IMR-90 (cell line): ENCODE results near the gene SLC6A3. TPM values are rescaled to one million over a fixed set of nuclear protein-coding genes. Genes with fewer than 3 reads are reported as not detected.
A peak's percentile ranks its signal among the peaks of the same experiment; 100 is the strongest.

ENCODE experiments used
- ATAC-seq: fragments of 200-7000 bp; cut with Tn5 transposase; 2 replicates; pipeline ENCODE4 v1.9.1; 2020; ENCODE audit warnings: low read depth, mild to moderate bottlenecking, moderate library complexity
- BruUV-seq: library from RNA; stranded (reverse); fragments of 400-500 nt; replicated peaks from 2 replicates; lab custom pipeline; 2021; lab: Mats Ljungman, UMichigan
- CTCF ChIA-PET: fragments of 300-600 bp; formaldehyde crosslinking; extraction: SDS; loops from one replicate; lab custom pipeline; 2021; ENCODE audit warnings: antibody characterized with exemption; lab: Yijun Ruan, JAX
- POLR2A ChIA-PET: fragments of 300-600 bp; sonication (Branson Sonifier 250); formaldehyde crosslinking; loops from one replicate; lab custom pipeline; 2022; ENCODE audit warnings: antibody characterized with exemption; ENCODE audit not compliant: unreplicated experiment; lab: Charles Lee
- DNase-seq: peaks from one replicate; pipeline ENCODE4 v3.0.0; 2013
- H2AFZ ChIP-seq: replicated peaks from 2 replicates; pipeline ENCODE3; 2013; ENCODE audit warnings: low read length, mild to moderate bottlenecking; ENCODE audit not compliant: poor library complexity
- H2AK5ac ChIP-seq: 2 replicates; pipeline ENCODE4 v1.6.1; 2013; ENCODE audit warnings: low read depth, low read length, inconsistent platforms
- H2AK9ac ChIP-seq: replicated peaks from 2 replicates; pipeline ENCODE3; 2013; ENCODE audit warnings: mild to moderate bottlenecking, low read depth, low read length, moderate library complexity; ENCODE audit not compliant: poor library complexity
- H2BK120ac ChIP-seq: 2 replicates; pipeline ENCODE4 v1.6.1; 2013; ENCODE audit warnings: low read depth, low read length, inconsistent platforms
- H2BK15ac ChIP-seq: 3 replicates; pipeline ENCODE4 v1.6.1; 2013; ENCODE audit warnings: low read depth, low read length, inconsistent platforms
- H2BK20ac ChIP-seq: 2 replicates; pipeline ENCODE4 v1.6.1; 2013; ENCODE audit warnings: low read depth, mild to moderate bottlenecking, inconsistent platforms, low read length, moderate library complexity
- H2BK5ac ChIP-seq: 2 replicates; pipeline ENCODE4 v1.6.1; 2013; ENCODE audit warnings: mild to moderate bottlenecking, low read depth, low read length, inconsistent platforms; ENCODE audit not compliant: poor library complexity, severe bottlenecking
- H3K14ac ChIP-seq: replicated peaks from 2 replicates; pipeline ENCODE4 v1.6.1; 2013; ENCODE audit warnings: low read depth, low read length, inconsistent platforms
- H3K18ac ChIP-seq: 2 replicates; pipeline ENCODE4 v1.6.1; 2013; ENCODE audit warnings: low read depth, low read length, control low read depth
- H3K23ac ChIP-seq: 2 replicates; pipeline ENCODE4 v1.6.1; 2013; ENCODE audit warnings: low read depth, low read length, inconsistent platforms
- H3K27ac ChIP-seq: 2 replicates; pipeline ENCODE4 v1.5.1; 2013; ENCODE audit warnings: mild to moderate bottlenecking, control low read depth, low read length; ENCODE audit not compliant: insufficient read depth
- H3K27me3 ChIP-seq: 2 replicates; pipeline ENCODE4 v1.6.1; 2013; ENCODE audit warnings: low read length; ENCODE audit not compliant: control insufficient read depth, insufficient read depth
- H3K36me3 ChIP-seq: 2 replicates; pipeline ENCODE4 v1.6.1; 2013; ENCODE audit warnings: low read length, mixed read lengths; ENCODE audit not compliant: control insufficient read depth, insufficient read depth
- H3K4ac ChIP-seq: 2 replicates; pipeline ENCODE4 v1.6.1; 2013; ENCODE audit warnings: low read depth, low read length, inconsistent platforms
- H3K4me1 ChIP-seq: 2 replicates; pipeline ENCODE4 v1.6.1; 2013; ENCODE audit warnings: low read length, mixed read lengths; ENCODE audit not compliant: control insufficient read depth, insufficient read depth
- H3K4me2 ChIP-seq: 2 replicates; pipeline ENCODE4 v1.6.1; 2013; ENCODE audit warnings: low read depth, mild to moderate bottlenecking, control low read depth, low read length, moderate library complexity
- H3K4me3 ChIP-seq: 2 replicates; pipeline ENCODE4 v1.5.1; 2013; ENCODE audit warnings: low read depth, mild to moderate bottlenecking, control low read depth, low read length, moderate library complexity; ENCODE audit not compliant: insufficient read depth
- H3K56ac ChIP-seq: 2 replicates; pipeline ENCODE4 v1.6.1; 2013; ENCODE audit warnings: low read length, inconsistent platforms; ENCODE audit not compliant: insufficient read depth; ENCODE audit errors: extremely low read depth
- H3K79me1 ChIP-seq, 2 experiments: 2 replicates each; pipeline ENCODE4 v1.6.1; 2013; ENCODE audit warnings: low read length in 2 of 2, inconsistent platforms in 1 of 2, low read depth in 1 of 2
- H3K9ac ChIP-seq: 2 replicates; pipeline ENCODE4 v1.6.1; 2013; ENCODE audit warnings: low read depth, low read length, control low read depth
- H3K9me1 ChIP-seq: 2 replicates; pipeline ENCODE4 v1.6.1; 2013; ENCODE audit warnings: low read length, inconsistent platforms; ENCODE audit not compliant: insufficient read depth
- H3K9me3 ChIP-seq: 2 replicates; pipeline ENCODE4 v1.6.1; 2013; ENCODE audit warnings: low read length; ENCODE audit not compliant: control insufficient read depth, insufficient read depth
- H4K20me1 ChIP-seq: 2 replicates; pipeline ENCODE4 v1.6.1; 2013; ENCODE audit warnings: low read length, inconsistent platforms; ENCODE audit not compliant: insufficient read depth
- H4K5ac ChIP-seq: 2 replicates; pipeline ENCODE4 v1.6.1; 2013; ENCODE audit warnings: mild to moderate bottlenecking, low read depth, low read length, control low read depth
- H4K8ac ChIP-seq, 2 experiments: 2 replicates each; pipeline ENCODE4 v1.6.1; 2013; ENCODE audit warnings: low read depth in 2 of 2, low read length in 2 of 2, control low read depth in 1 of 2, inconsistent platforms in 1 of 2
- H4K91ac ChIP-seq: 2 replicates; pipeline ENCODE4 v1.6.1; 2013; ENCODE audit warnings: low read depth, low read length, inconsistent platforms; ENCODE audit not compliant: insufficient read depth
- BHLHE40 ChIP-seq: fragments of 150-350 bp; IDR thresholded peaks from 2 replicates; pipeline ENCODE4 v1.6.1; 2016; ENCODE audit warnings: mild to moderate bottlenecking, low read depth, low read length
- CEBPB ChIP-seq: IDR thresholded peaks from 2 replicates; pipeline ENCODE4 v1.6.1; 2012; ENCODE audit warnings: low read depth, low read length, improper control_type of control experiment
- CHD1 ChIP-seq: IDR thresholded peaks from 2 replicates; pipeline ENCODE4 v1.6.1; 2012; ENCODE audit warnings: low read depth, low read length, improper control_type of control experiment
- CTCF ChIP-seq: conservative IDR thresholded peaks from 2 replicates; pipeline ENCODE4 v1.5.1; 2012; ENCODE audit warnings: mild to moderate bottlenecking, low read depth, low read length, improper control_type of control experiment
- ELK1 ChIP-seq: fragments of 150-350 bp; IDR thresholded peaks from 2 replicates; pipeline ENCODE4 v1.6.1; 2016; ENCODE audit warnings: low read depth, mild to moderate bottlenecking, low read length, moderate library complexity, borderline replicate concordance
- FOS ChIP-seq: fragments of 150-350 bp; IDR thresholded peaks from 2 replicates; pipeline ENCODE4 v1.6.1; 2016; ENCODE audit warnings: low read depth, low read length
- MAFK ChIP-seq: IDR thresholded peaks from 2 replicates; pipeline ENCODE4 v1.6.1; 2012; ENCODE audit warnings: low read depth, low read length, improper control_type of control experiment
- MAZ ChIP-seq: IDR thresholded peaks from 2 replicates; pipeline ENCODE4 v1.6.1; 2012; ENCODE audit warnings: low read depth, mild to moderate bottlenecking, low read length, improper control_type of control experiment, moderate library complexity, borderline replicate concordance
- MXI1 ChIP-seq: IDR thresholded peaks from 2 replicates; pipeline ENCODE4 v1.6.1; 2012; ENCODE audit warnings: low read depth, mild to moderate bottlenecking, low read length, moderate library complexity, borderline replicate concordance
- NFE2L2 ChIP-seq: fragments of 150-350 bp; IDR thresholded peaks from 2 replicates; pipeline ENCODE4 v1.6.1; 2016; ENCODE audit warnings: low read depth, mild to moderate bottlenecking, low read length
- POLR2A ChIP-seq: IDR thresholded peaks from 2 replicates; pipeline ENCODE4 v1.6.1; 2012; ENCODE audit warnings: mild to moderate bottlenecking, low read depth, low read length
- RAD21 ChIP-seq: IDR thresholded peaks from 2 replicates; pipeline ENCODE4 v1.6.1; 2012; ENCODE audit warnings: low read length, improper control_type of control experiment
- RCOR1 ChIP-seq: IDR thresholded peaks from 2 replicates; pipeline ENCODE4 v1.6.1; 2012; ENCODE audit warnings: mild to moderate bottlenecking, low read length, improper control_type of control experiment; ENCODE audit not compliant: insufficient replicate concordance
- RFX5 ChIP-seq: IDR thresholded peaks from 2 replicates; pipeline ENCODE4 v1.8.0; 2012; ENCODE audit warnings: low read depth, mild to moderate bottlenecking, low read length, moderate library complexity
- SMC3 ChIP-seq: fragments of 150-350 bp; IDR thresholded peaks from 2 replicates; pipeline ENCODE4 v1.6.1; 2016; ENCODE audit warnings: low read depth, mild to moderate bottlenecking, antibody characterized with exemption, low read length, moderate library complexity
- USF2 ChIP-seq: fragments of 150-350 bp; IDR thresholded peaks from 2 replicates; pipeline ENCODE4 v1.6.1; 2017; ENCODE audit warnings: mild to moderate bottlenecking, antibody characterized with exemption, low read length, low read depth
- WGBS, 2 experiments: methylation state at CpG; one replicate each; pipeline versions ENCODE4 v1.1.5 to v1.1.7; 2013; ENCODE audit warnings: missing lambda C conversion rate in 2 of 2; ENCODE audit not compliant: insufficient read length in 1 of 2; ENCODE audit errors: extremely low coverage in 2 of 2; 5-methylcytosine and 5-hydroxymethylcytosine counted together
- dilution Hi-C: fragments of 300-500 bp; cut with HindIII; formaldehyde crosslinking; loops from one replicate; pipeline ENCODE4 v1.14.3; 2018; ENCODE audit warnings: low sequenced_read_pairs; ENCODE audit not compliant: unreplicated experiment
- in situ Hi-C: fragments of 300-500 bp; cut with MboI; formaldehyde crosslinking; loops from 3 replicates; pipeline ENCODE4 v1.14.3; 2019; ENCODE audit warnings: low sequenced_read_pairs, inconsistent platforms, mixed read lengths
- intact Hi-C: fragments of 100-400 bp; cut with micrococcal nuclease; formaldehyde crosslinking; loops from 2 replicates; pipeline ENCODE4 v1.10.0; 2022
- polyA plus RNA-seq, 3 experiments: library from polyadenylated mRNA; depleted of rRNA; stranded (reverse); fragments of >200 nt; gene quantifications; 2 replicates each; pipeline ENCODE4 v1.2.3, GENCODE V29; 2012; ENCODE audit warnings: low replicate concordance in 1 of 3
- total RNA-seq: library from RNA; depleted of rRNA; stranded (reverse); fragments of >200 nt; gene quantifications from 2 replicates; pipeline ENCODE4 v1.2.3, GENCODE V29; 2012

Gene SLC6A3
- total and polyA plus RNA-seq, 2 of the 4 experiments (the other 2 are of a cell fraction), result not detected

- ChIA-PET POLR2A (no interaction called here), CTCF (no interaction called here)
- DNase-seq (no peak), ATAC-seq (no peak)
- Histone ChIP-seq H2AK9ac (no peak overlapping the region), H4K20me1 (peaks cover 15% of the 10 kb centered on the region), H3K4ac (no peak overlapping the region), H2AK5ac (no peak overlapping the region), H3K4me1 (no peaks in the 10 kb centered on the region), H3K36me3 (peaks cover 79% of the 10 kb centered on the region), H4K91ac (no peak overlapping the region), H3K79me1 (peaks cover 4 to 10% of the 10 kb centered on the region in 2 experiments; a peak in 1 of 4 replicates), H2AFZ (no peak overlapping the region), H2BK5ac (no peak overlapping the region), H2BK120ac (no peak overlapping the region), H3K27me3 (no peaks in the 10 kb centered on the region), H3K9me3 (no peaks in the 10 kb centered on the region; the same call in 1 of the 2 replicates), H3K4me2 (no peak overlapping the region), H4K8ac (no peak overlapping the region), H4K5ac (no peak overlapping the region), H2BK20ac (no peak overlapping the region), H3K23ac (no peak overlapping the region), H3K18ac (no peak overlapping the region), H3K4me3 (no peak overlapping the region), H3K9me1 (peaks cover 8% of the 10 kb centered on the region), H2BK15ac (no peak overlapping the region), H3K9ac (no peak overlapping the region), H3K14ac (no peak overlapping the region), H3K56ac (no peak overlapping the region), H3K27ac (no peak overlapping the region)
- 81% methylated on average over 8 of the region's 15 CpGs; no CpG with 5 or more reads in 1 of the 2 experiments for WGBS, 2 experiments
- dilution Hi-C loops (no loop called here), in situ Hi-C loops (no loop called here), intact Hi-C loops (no loop called here)
- no TSS peak for BruUV-seq
- TF ChIP-seq USF2 (no peak), CEBPB (no peak), RAD21 (peak; percentile 34), BHLHE40 (no peak), MAZ (no peak), MXI1 (no peak), MAFK (no peak), RFX5 (no peak), RCOR1 (no peak), CTCF (peak; percentile 28), POLR2A (no peak), FOS (no peak), NFE2L2 (no peak), ELK1 (no peak), SMC3 (no peak), CHD1 (no peak)
These were observed 23.0 kb upstream of the SLC6A3 start for GRCh38 chr5:1468247-1468612.
